Mesenchymal stem cell (in vitro differentiated cells and primary cell): ENCODE data around the gene MRPL24.

ENCODE experiments used
- DNase-seq: peaks from one replicate; pipeline ENCODE4 v3.0.0-alpha.2; 2013
- H2AFZ ChIP-seq: one replicate; pipeline ENCODE4 v1.6.1; 2013; ENCODE audit warnings: low read depth, mild to moderate bottlenecking, control low read depth, inconsistent platforms, low read length, moderate library complexity
- H2AK5ac ChIP-seq: 2 replicates; pipeline ENCODE4 v1.6.1; 2013; ENCODE audit warnings: low read length, moderate library complexity, mild to moderate bottlenecking, inconsistent platforms; ENCODE audit not compliant: severe bottlenecking
- H2BK120ac ChIP-seq: one replicate; pipeline ENCODE4 v1.6.1; 2013; ENCODE audit warnings: low read depth, mild to moderate bottlenecking, inconsistent platforms, low read length, moderate library complexity
- H2BK12ac ChIP-seq, 2 experiments: one replicate each; pipeline ENCODE4 v1.6.1; 2013; ENCODE audit warnings: inconsistent platforms in 2 of 2, low read length in 2 of 2, mild to moderate bottlenecking in 2 of 2, moderate library complexity in 2 of 2, control low read depth in 1 of 2
- H2BK15ac ChIP-seq: one replicate; pipeline ENCODE4 v1.6.1; 2013; ENCODE audit warnings: mild to moderate bottlenecking, low read depth, inconsistent platforms; ENCODE audit not compliant: poor library complexity, severe bottlenecking
- H2BK5ac ChIP-seq: 2 replicates; pipeline ENCODE4 v1.6.1; 2013; ENCODE audit warnings: low read depth, mild to moderate bottlenecking, low read length, control low read depth, inconsistent platforms; ENCODE audit not compliant: poor library complexity, severe bottlenecking
- H3K14ac ChIP-seq, 2 experiments: one replicate each; pipeline ENCODE4 v1.6.1; 2013; ENCODE audit warnings: inconsistent platforms in 2 of 2, low read length in 2 of 2, control low read depth in 1 of 2, mild to moderate bottlenecking in 1 of 2, moderate library complexity in 1 of 2
- H3K18ac ChIP-seq, 2 experiments: one replicate each; pipeline ENCODE4 v1.6.1; 2013; ENCODE audit warnings: inconsistent platforms in 2 of 2, low read length in 2 of 2, control low read depth in 1 of 2, low read depth in 1 of 2, mild to moderate bottlenecking in 1 of 2
- H3K23ac ChIP-seq, 2 experiments: one replicate each; pipeline ENCODE4 v1.6.1; 2013; ENCODE audit warnings: inconsistent platforms in 2 of 2, low read length in 2 of 2, mild to moderate bottlenecking in 2 of 2, moderate library complexity in 2 of 2, control low read depth in 1 of 2
- H3K27ac ChIP-seq: 2 replicates; pipeline ENCODE4 v1.5.1; 2013; ENCODE audit warnings: mild to moderate bottlenecking, moderate library complexity, low read length, control low read depth, inconsistent platforms; ENCODE audit not compliant: poor library complexity, severe bottlenecking
- H3K27me3 ChIP-seq, 2 experiments: 2 replicates each; pipeline versions ENCODE4 v1.6.1 to v1.7.0; 2013; ENCODE audit warnings: low read length in 2 of 2, mild to moderate bottlenecking in 2 of 2, moderate library complexity in 2 of 2, control low read depth in 1 of 2, inconsistent platforms in 1 of 2; ENCODE audit not compliant: control insufficient read depth in 1 of 2, insufficient read depth in 1 of 2
- H3K36me3 ChIP-seq, 2 experiments: 2 replicates each; pipeline versions ENCODE4 v1.6.1 to v1.7.0; 2013; ENCODE audit warnings: low read length in 2 of 2, control low read depth in 1 of 2, inconsistent platforms in 1 of 2, low read depth in 1 of 2, mild to moderate bottlenecking in 1 of 2; ENCODE audit not compliant: insufficient read depth in 2 of 2, control insufficient read depth in 1 of 2
- H3K4ac ChIP-seq, 2 experiments: one replicate each; pipeline ENCODE4 v1.6.1; 2013; ENCODE audit warnings: inconsistent platforms in 2 of 2, low read length in 2 of 2, mild to moderate bottlenecking in 2 of 2, moderate library complexity in 2 of 2, control low read depth in 1 of 2, low read depth in 1 of 2
- H3K4me1 ChIP-seq: 2 replicates; pipeline ENCODE4 v1.6.1; 2013; ENCODE audit warnings: low read depth, low read length, control low read depth; ENCODE audit not compliant: control insufficient read depth, insufficient read depth
- H3K4me2 ChIP-seq: 2 replicates; pipeline ENCODE4 v1.6.1; 2013; ENCODE audit warnings: low read length, mild to moderate bottlenecking, inconsistent platforms; ENCODE audit not compliant: poor library complexity, severe bottlenecking
- H3K4me3 ChIP-seq, 2 experiments: 2 replicates each; pipeline versions ENCODE4 v1.5.1 to v1.7.0; 2013; ENCODE audit warnings: low read length in 2 of 2, mild to moderate bottlenecking in 2 of 2, control low read depth in 1 of 2, low read depth in 1 of 2; ENCODE audit not compliant: insufficient read depth in 1 of 2
- H3K79me1 ChIP-seq: replicated peaks from 2 replicates; pipeline ENCODE4 v1.6.1; 2013; ENCODE audit warnings: mild to moderate bottlenecking, control low read depth, low read length, inconsistent platforms; ENCODE audit not compliant: poor library complexity, severe bottlenecking
- H3K9ac ChIP-seq: 2 replicates; pipeline ENCODE4 v1.7.0; 2013; ENCODE audit warnings: mild to moderate bottlenecking, low read length, moderate library complexity
- H3K9me3 ChIP-seq: 2 replicates; pipeline ENCODE4 v1.7.0; 2013; ENCODE audit warnings: mild to moderate bottlenecking, low read length; ENCODE audit not compliant: control insufficient read depth
- H4K8ac ChIP-seq: one replicate; pipeline ENCODE4 v1.6.1; 2013; ENCODE audit warnings: inconsistent platforms, mild to moderate bottlenecking, low read length, moderate library complexity
- H4K91ac ChIP-seq: one replicate; pipeline ENCODE4 v1.6.1; 2013; ENCODE audit warnings: mild to moderate bottlenecking, low read length, inconsistent platforms
- WGBS: methylation state at CpG from one replicate; pipeline ENCODE4 v1.1.7; 2013; ENCODE audit warnings: mixed read lengths; 5-methylcytosine and 5-hydroxymethylcytosine counted together

Gene MRPL24

GRCh38 chr1:156750711-156751450, 10.0 kb upstream of the MRPL24 start:
- Histone ChIP-seq H3K27ac (peak overlapping the region; percentile 90), H4K91ac (peak overlapping the region; percentile 95), H3K9me3 (no peaks in the 10 kb centered on the region), H3K4me3 (peak overlapping the region; percentile 84 to 90), H4K8ac (peak overlapping the region; percentile 90), H3K27me3 (no peaks in the 10 kb centered on the region), H3K23ac (peak overlapping the region; percentile 91 to 99), H2AFZ (no peak overlapping the region), H3K14ac (peak overlapping the region; percentile 2 to 56), H3K9ac (peak overlapping the region; percentile 94), H2AK5ac (peak overlapping the region; percentile 99), H2BK15ac (peak overlapping the region; percentile 64), H3K18ac (peak overlapping the region; percentile 97 to 98), H3K4ac (peak overlapping the region; percentile 96 to 99), H2BK5ac (peak overlapping the region; percentile 74), H3K79me1 (peaks cover 9% of the 10 kb centered on the region), H2BK12ac (peak overlapping the region; percentile 14 to 92), H2BK120ac (peak overlapping the region; percentile 98), H3K4me1 (peaks cover 33% of the 10 kb centered on the region), H3K36me3 (peaks cover 3 to 11% of the 10 kb centered on the region in 2 experiments), H3K4me2 (peak overlapping the region; percentile 90)
- 2% methylated on average over 37 of the region's 64 CpGs for WGBS
- DNase-seq = peak; percentile 62

GRCh38 chr1:156750191-156750672, 9.3 kb upstream of the MRPL24 start:
- Histone ChIP-seq H3K36me3 (peaks cover 6 to 11% of the 10 kb centered on the region in 2 experiments), H2AK5ac (peak overlapping the region; percentile 99), H3K23ac (peak overlapping the region; percentile 0 to 86), H3K4me3 (peak overlapping the region; percentile 84 to 90), H4K91ac (peak overlapping the region; percentile 87), H3K4ac (peak overlapping the region; percentile 83 to 99), H3K9me3 (no peaks in the 10 kb centered on the region), H3K27ac (peak overlapping the region; percentile 90), H3K9ac (peak overlapping the region; percentile 94), H2BK5ac (peak overlapping the region; percentile 74), H3K27me3 (no peaks in the 10 kb centered on the region), H3K18ac (peak overlapping the region; percentile 97 to 98), H4K8ac (peak overlapping the region; percentile 57), H2AFZ (no peak overlapping the region), H3K4me2 (peak overlapping the region; percentile 90), H2BK15ac (no peak overlapping the region), H2BK120ac (peak overlapping the region; percentile 85), H3K79me1 (peaks cover 5% of the 10 kb centered on the region), H2BK12ac (peak overlapping the region; percentile 14 to 92), H3K4me1 (peaks cover 39% of the 10 kb centered on the region), H3K14ac (peak overlapping the region in 1 of 2 experiments; percentile 53)
- DNase-seq = no peak
- 7% methylated on average over 3 of the region's 5 CpGs for WGBS

- WGBS = 73% methylated on average over 7 of the region's 8 CpGs
- Histone ChIP-seq H3K9ac (peak overlapping the region; percentile 94), H2BK5ac (peak overlapping the region; percentile 66), H3K4me3 (peak overlapping the region; percentile 12 to 90), H3K18ac (peak overlapping the region; percentile 94 to 98), H4K8ac (peak overlapping the region; percentile 97), H3K4ac (peak overlapping the region; percentile 83 to 96), H2AFZ (no peak overlapping the region), H3K27me3 (no peaks in the 10 kb centered on the region), H3K9me3 (no peaks in the 10 kb centered on the region), H4K91ac (peak overlapping the region; percentile 87), H2BK120ac (peak overlapping the region; percentile 85), H3K79me1 (peaks cover 5% of the 10 kb centered on the region), H3K14ac (peak overlapping the region; percentile 27 to 59), H2BK15ac (peak overlapping the region; percentile 86), H3K36me3 (peaks cover 13 to 18% of the 10 kb centered on the region in 2 experiments), H3K23ac (peak overlapping the region in 1 of 2 experiments; percentile 95), H2BK12ac (peak overlapping the region; percentile 87 to 99), H3K4me2 (peak overlapping the region; percentile 90), H3K27ac (peak overlapping the region; percentile 90), H3K4me1 (peaks cover 45% of the 10 kb centered on the region), H2AK5ac (peak overlapping the region; percentile 99)
- DNase-seq = no peak
These were observed 8.7 kb upstream of the MRPL24 start for GRCh38 chr1:156749419-156750118.
